SK-N-SH (cell line): ENCODE data around the gene SRSF1. TPM values are rescaled to one million over a fixed set of nuclear protein-coding genes. Genes with fewer than 3 reads are reported as not detected.

Experiments
- CTCF ChIA-PET: fragments of 300-600, 350-600 bp; formaldehyde crosslinking; extraction: SDS; loops from one replicate; lab custom pipeline; 2021; lab: Yijun Ruan, JAX
- POLR2A ChIA-PET: fragments of 350-600 bp; sonication (Branson Sonifier 250); formaldehyde crosslinking; extraction: SDS; loops from one replicate; lab custom pipeline; 2020; ENCODE audit warnings: antibody characterized with exemption, inconsistent platforms; lab: Yijun Ruan, JAX
- DNase-seq: peaks from one replicate; pipeline ENCODE4 v3.0.0; 2012
- H2AFZ ChIP-seq: fragments of 200-600 bp; sonication (generic); 2 replicates; pipeline ENCODE4 v1.8.1; 2016; ENCODE audit warnings: antibody characterized with exemption, mild to moderate bottlenecking, low read depth
- H3F3A ChIP-seq: fragments of 200-600 bp; sonication (generic); replicated peaks from 2 replicates; pipeline ENCODE3; 2016; ENCODE audit warnings: antibody characterized with exemption, mild to moderate bottlenecking; ENCODE audit not compliant: insufficient read depth
- H3K27ac ChIP-seq, 2 experiments: fragments of 200-500 bp in 1 of 2; fragments of 200-600 bp in 1 of 2; sonication (Bioruptor generic) in 1 of 2; sonication (generic), shearing (Covaris generic) in 1 of 2; 2 replicates each; pipeline versions ENCODE4 v1.5.1 to v1.6.1; 2014 to 2016; ENCODE audit warnings: low read depth in 2 of 2, inconsistent platforms in 1 of 2, low read length in 1 of 2, mild to moderate bottlenecking in 1 of 2, mixed read lengths in 1 of 2
- H3K27me3 ChIP-seq: fragments of 200-600 bp; sonication (generic), shearing (Covaris generic); 2 replicates; pipeline ENCODE4 v1.6.1; 2016; ENCODE audit warnings: mixed run types; ENCODE audit not compliant: insufficient read depth
- H3K36me3 ChIP-seq, 2 experiments: fragments of 200-500 bp in 1 of 2; fragments of 200-600 bp in 1 of 2; sonication (Bioruptor generic) in 1 of 2; sonication (generic) in 1 of 2; replicated peaks in 1 of 2; 2 replicates each; pipeline versions ENCODE3 to v1.5.1; 2014 to 2016; ENCODE audit warnings: low read length in 1 of 2, mild to moderate bottlenecking in 1 of 2; ENCODE audit not compliant: insufficient read depth in 2 of 2, control insufficient read depth in 1 of 2
- H3K4me1 ChIP-seq, 2 experiments: fragments of 200-500 bp in 1 of 2; fragments of 200-600 bp in 1 of 2; sonication (Bioruptor generic) in 1 of 2; sonication (generic), shearing (Covaris generic) in 1 of 2; 2 replicates each; pipeline versions ENCODE4 v1.5.1 to v1.6.1; 2014 to 2016; ENCODE audit warnings: low read depth in 1 of 2, low read length in 1 of 2, mixed run types in 1 of 2; ENCODE audit not compliant: insufficient read depth in 2 of 2, control insufficient read depth in 1 of 2
- H3K4me2 ChIP-seq: fragments of 200-600 bp; sonication (generic), shearing (Covaris generic); 2 replicates; pipeline ENCODE4 v1.6.1; 2017; ENCODE audit warnings: mixed run types
- H3K4me3 ChIP-seq, 2 experiments: fragments of 200-500 bp in 1 of 2; fragments of 200-600 bp in 1 of 2; sonication (Bioruptor generic) in 1 of 2; sonication (generic), shearing (Covaris generic) in 1 of 2; 2 replicates each; pipeline versions ENCODE4 v1.5.1 to v1.8.1; 2014 to 2016; ENCODE audit warnings: low read depth in 2 of 2, inconsistent platforms in 1 of 2, low read length in 1 of 2, mild to moderate bottlenecking in 1 of 2, mixed read lengths in 1 of 2, moderate library complexity in 1 of 2
- H3K79me2 ChIP-seq: fragments of 200-600 bp; sonication (generic); 2 replicates; pipeline ENCODE4 v1.8.1; 2017; ENCODE audit warnings: mild to moderate bottlenecking; ENCODE audit not compliant: insufficient read depth
- H3K9ac ChIP-seq: fragments of 200-600 bp; sonication (generic); 2 replicates; pipeline ENCODE4 v1.6.1; 2017; ENCODE audit warnings: mixed run types
- H3K9me2 ChIP-seq: fragments of 200-600 bp; sonication (generic); 2 replicates; pipeline ENCODE4 v1.6.1; 2017; ENCODE audit warnings: mixed run types
- H3K9me3 ChIP-seq: fragments of 200-600 bp; sonication (generic); 2 replicates; pipeline ENCODE4 v1.6.1; 2017; ENCODE audit warnings: mixed run types, mild to moderate bottlenecking, moderate library complexity
- H4K20me1 ChIP-seq: fragments of 200-600 bp; sonication (generic); 2 replicates; pipeline ENCODE4 v1.6.1; 2017; ENCODE audit warnings: mild to moderate bottlenecking, mixed run types; ENCODE audit not compliant: insufficient read depth
- CHD2 ChIP-seq: fragments of 150-350 bp; IDR thresholded peaks from 2 replicates; pipeline ENCODE4 v1.6.1; 2018; ENCODE audit warnings: low read length; ENCODE audit not compliant: partially characterized antibody
- EP300 ChIP-seq, 2 experiments: IDR thresholded peaks; 2 replicates each; pipeline versions ENCODE4 v1.4.0 to v1.6.1; 2012; ENCODE audit warnings: borderline replicate concordance in 1 of 2, low read depth in 1 of 2, low read length in 1 of 2
- EZH2phosphoT487 ChIP-seq: fragments of 200-600 bp; sonication (generic); IDR thresholded peaks from 2 replicates; pipeline ENCODE4 v1.6.1; 2017; ENCODE audit warnings: low read depth, mixed run types, mild to moderate bottlenecking, antibody characterized with exemption, moderate library complexity, borderline replicate concordance
- FOSL2 ChIP-seq: IDR thresholded peaks from 2 replicates; pipeline ENCODE4 v1.4.0; 2012; ENCODE audit warnings: low read depth, mild to moderate bottlenecking, moderate library complexity, borderline replicate concordance
- GABPA ChIP-seq: IDR thresholded peaks from 2 replicates; pipeline ENCODE4 v1.4.0; 2012; ENCODE audit warnings: low read depth, mild to moderate bottlenecking
- GATA2 ChIP-seq: sonication (generic); formaldehyde crosslinking; IDR thresholded peaks from 2 replicates; pipeline ENCODE4 v1.5.0; 2020; ENCODE audit warnings: mild to moderate bottlenecking, missing genetic modification reagents
- MAX ChIP-seq: IDR thresholded peaks from 2 replicates; pipeline ENCODE4 v1.4.0; 2012; ENCODE audit warnings: low read depth
- NRF1 ChIP-seq: IDR thresholded peaks from 2 replicates; pipeline ENCODE4 v1.6.1; 2012; ENCODE audit warnings: low read depth, mild to moderate bottlenecking, low read length
- POLR2AphosphoS5 ChIP-seq: IDR thresholded peaks from 2 replicates; pipeline ENCODE4 v1.6.1; 2012; ENCODE audit warnings: low read depth, low read length
- RFX5 ChIP-seq: IDR thresholded peaks from 2 replicates; pipeline ENCODE4 v1.6.1; 2012; ENCODE audit warnings: mild to moderate bottlenecking, improper control_type of control experiment, low read length
- SMC3 ChIP-seq: IDR thresholded peaks from 2 replicates; pipeline ENCODE4 v1.6.1; 2012; ENCODE audit warnings: low read depth, low read length, improper control_type of control experiment
- TCF12 ChIP-seq: IDR thresholded peaks from 2 replicates; pipeline ENCODE4 v1.4.0; 2012
- YY1 ChIP-seq: IDR thresholded peaks from 2 replicates; pipeline ENCODE4 v1.4.0; 2012; ENCODE audit warnings: low read depth, mild to moderate bottlenecking
- WGBS: methylation state at CpG from one replicate; pipeline ENCODE4 v1.1.6; 2017; ENCODE audit warnings: low lambda C conversion rate; 5-methylcytosine and 5-hydroxymethylcytosine counted together
- polyA plus RNA-seq, 3 experiments: library from polyadenylated mRNA; depleted of rRNA; stranded (reverse); fragments of >200 nt; gene quantifications; 2 replicates each; pipeline ENCODE4 v1.2.3, GENCODE V29; 2012
- TF ChIP-seq, protein P1 (sequence below): fragments of 150-350 bp; IDR thresholded peaks from 2 replicates; pipeline ENCODE4 v1.6.1; 2016; ENCODE audit warnings: mild to moderate bottlenecking, low read depth, low read length
- TF ChIP-seq, protein P2 (sequence below): IDR thresholded peaks from 2 replicates; pipeline ENCODE4; 2012
- TF ChIP-seq, protein P3 (sequence below): IDR thresholded peaks from 2 replicates; pipeline ENCODE4 v1.4.0; 2012; ENCODE audit warnings: low read depth, borderline replicate concordance
- TF ChIP-seq, protein P4 (sequence below): fragments of 200-600 bp; sonication (generic); IDR thresholded peaks from 2 replicates; pipeline ENCODE4 v1.6.1; 2017; ENCODE audit warnings: antibody characterized with exemption, mild to moderate bottlenecking, moderate library complexity

Gene SRSF1
- polyA plus RNA-seq, 1 of the 3 experiments (the other 2 are of a cell fraction): 248 TPM

GRCh38 chr17:57983446-57983845, 23.6 kb downstream of the SRSF1 start:
- H3F3A ChIP-seq: peaks cover 31% of the 10 kb centered on the region
- H3K79me2 ChIP-seq: peaks cover 93% of the 10 kb centered on the region
- ChIA-PET POLR2A (interaction anchor here (0.6 kb wide), 1 partner anchor 86 kb away, joined by 7 read pairs; no protein-coding TSS in a partner anchor), CTCF (interaction anchor here (1.0 to 4.1 kb wide), 8 partner anchors 10 to 125 kb away, joined by 3 to 22 read pairs (median 4); partner anchors contain the start of gene CUEDC1)
- DNase-seq: no peak
- H3K36me3 ChIP-seq: peaks cover 56 to 71% of the 10 kb centered on the region in 2 experiments
- H2AFZ ChIP-seq: no peak overlapping the region
- H3K27me3 ChIP-seq: no peaks in the 10 kb centered on the region
- peaks cover 58% of the 10 kb centered on the region for H4K20me1 ChIP-seq
- TF ChIP-seq NRF1 (no peak), SMC3 (no peak), CHD2 (no peak), TCF12 (no peak), FOSL2 (no peak), GABPA (no peak), RFX5 (no peak), GATA2 (no peak), EP300 (IDR thresholded peaks at IDR 0.05; ENCODE audit: borderline replicate concordance in 1 of 2, low read depth in 1 of 2, low read length in 1 of 2) (no peak), MAX (no peak), POLR2AphosphoS5 (no peak), EZH2phosphoT487 (no peak), YY1 (no peak)
- TF ChIP-seq, protein P1, sequence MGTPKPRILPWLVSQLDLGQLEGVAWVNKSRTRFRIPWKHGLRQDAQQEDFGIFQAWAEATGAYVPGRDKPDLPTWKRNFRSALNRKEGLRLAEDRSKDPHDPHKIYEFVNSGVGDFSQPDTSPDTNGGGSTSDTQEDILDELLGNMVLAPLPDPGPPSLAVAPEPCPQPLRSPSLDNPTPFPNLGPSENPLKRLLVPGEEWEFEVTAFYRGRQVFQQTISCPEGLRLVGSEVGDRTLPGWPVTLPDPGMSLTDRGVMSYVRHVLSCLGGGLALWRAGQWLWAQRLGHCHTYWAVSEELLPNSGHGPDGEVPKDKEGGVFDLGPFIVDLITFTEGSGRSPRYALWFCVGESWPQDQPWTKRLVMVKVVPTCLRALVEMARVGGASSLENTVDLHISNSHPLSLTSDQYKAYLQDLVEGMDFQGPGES: no peak
- TF ChIP-seq, protein P2, sequence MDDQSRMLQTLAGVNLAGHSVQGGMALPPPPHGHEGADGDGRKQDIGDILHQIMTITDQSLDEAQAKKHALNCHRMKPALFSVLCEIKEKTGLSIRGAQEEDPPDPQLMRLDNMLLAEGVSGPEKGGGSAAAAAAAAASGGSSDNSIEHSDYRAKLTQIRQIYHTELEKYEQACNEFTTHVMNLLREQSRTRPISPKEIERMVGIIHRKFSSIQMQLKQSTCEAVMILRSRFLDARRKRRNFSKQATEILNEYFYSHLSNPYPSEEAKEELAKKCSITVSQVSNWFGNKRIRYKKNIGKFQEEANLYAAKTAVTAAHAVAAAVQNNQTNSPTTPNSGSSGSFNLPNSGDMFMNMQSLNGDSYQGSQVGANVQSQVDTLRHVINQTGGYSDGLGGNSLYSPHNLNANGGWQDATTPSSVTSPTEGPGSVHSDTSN: no peak
- TF ChIP-seq, protein P3, sequence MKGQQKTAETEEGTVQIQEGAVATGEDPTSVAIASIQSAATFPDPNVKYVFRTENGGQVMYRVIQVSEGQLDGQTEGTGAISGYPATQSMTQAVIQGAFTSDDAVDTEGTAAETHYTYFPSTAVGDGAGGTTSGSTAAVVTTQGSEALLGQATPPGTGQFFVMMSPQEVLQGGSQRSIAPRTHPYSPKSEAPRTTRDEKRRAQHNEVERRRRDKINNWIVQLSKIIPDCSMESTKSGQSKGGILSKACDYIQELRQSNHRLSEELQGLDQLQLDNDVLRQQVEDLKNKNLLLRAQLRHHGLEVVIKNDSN: no peak
- TF ChIP-seq, protein P4, sequence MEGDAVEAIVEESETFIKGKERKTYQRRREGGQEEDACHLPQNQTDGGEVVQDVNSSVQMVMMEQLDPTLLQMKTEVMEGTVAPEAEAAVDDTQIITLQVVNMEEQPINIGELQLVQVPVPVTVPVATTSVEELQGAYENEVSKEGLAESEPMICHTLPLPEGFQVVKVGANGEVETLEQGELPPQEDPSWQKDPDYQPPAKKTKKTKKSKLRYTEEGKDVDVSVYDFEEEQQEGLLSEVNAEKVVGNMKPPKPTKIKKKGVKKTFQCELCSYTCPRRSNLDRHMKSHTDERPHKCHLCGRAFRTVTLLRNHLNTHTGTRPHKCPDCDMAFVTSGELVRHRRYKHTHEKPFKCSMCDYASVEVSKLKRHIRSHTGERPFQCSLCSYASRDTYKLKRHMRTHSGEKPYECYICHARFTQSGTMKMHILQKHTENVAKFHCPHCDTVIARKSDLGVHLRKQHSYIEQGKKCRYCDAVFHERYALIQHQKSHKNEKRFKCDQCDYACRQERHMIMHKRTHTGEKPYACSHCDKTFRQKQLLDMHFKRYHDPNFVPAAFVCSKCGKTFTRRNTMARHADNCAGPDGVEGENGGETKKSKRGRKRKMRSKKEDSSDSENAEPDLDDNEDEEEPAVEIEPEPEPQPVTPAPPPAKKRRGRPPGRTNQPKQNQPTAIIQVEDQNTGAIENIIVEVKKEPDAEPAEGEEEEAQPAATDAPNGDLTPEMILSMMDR: no peak
- TF ChIP-seq, all 33 proteins: peak for 0
- Histone ChIP-seq H3K9ac (no peak overlapping the region), H3K4me3 (no peak overlapping the region), H3K4me2 (peak overlapping the region; percentile 91; the same call in 1 of the 2 replicates), H3K4me1 (peaks cover 17 to 43% of the 10 kb centered on the region in 2 experiments), H3K9me2 (no peaks in the 10 kb centered on the region), H3K9me3 (no peaks in the 10 kb centered on the region), H3K27ac (no peak overlapping the region)
- 100% methylated on average over 1 of the region's 1 CpG for WGBS
